Fibroblast of villous mesenchyme (primary cell): ENCODE data around the gene MS4A6E. TPM values are rescaled to one million over a fixed set of nuclear protein-coding genes. Genes with fewer than 3 reads are reported as not detected.
A peak's percentile ranks its signal among the peaks of the same experiment; 100 is the strongest.

Experiments used
- DNase-seq: peaks from one replicate; pipeline ENCODE4 v3.0.0-alpha.2; 2010; ENCODE audit warnings: low read depth
- H3K4me3 ChIP-seq: 2 replicates; pipeline ENCODE4 v1.5.1; 2011; ENCODE audit warnings: low read depth, mild to moderate bottlenecking, low read length
- CTCF ChIP-seq: IDR thresholded peaks from 2 replicates; pipeline ENCODE4 v1.5.1; 2012; ENCODE audit warnings: low read depth, mild to moderate bottlenecking, low read length; ENCODE audit not compliant: insufficient read depth
- total RNA-seq: library from RNA; depleted of rRNA; stranded (reverse); fragments of >200 nt; gene quantifications from 2 replicates; pipeline ENCODE4 v1.2.3, GENCODE V29; 2012

The MS4A6E gene
- total RNA-seq, 1 donor, result not detected

- no peak for DNase-seq
- TF ChIP-seq CTCF, result no peak
- no peak overlapping the region for H3K4me3 ChIP-seq
Measured at GRCh38 chr11:60315871-60316270, 11.2 kb upstream of the MS4A6E start.

GRCh38 chr11:60316317-60316716 lies 10.7 kb upstream of the MS4A6E start:
- no peak for TF ChIP-seq CTCF
- DNase-seq, result no peak
- no peak overlapping the region for H3K4me3 ChIP-seq

- no peak for TF ChIP-seq CTCF
- no peak overlapping the region for H3K4me3 ChIP-seq
- DNase-seq, result no peak
Measured at GRCh38 chr11:60318726-60319125, 8.3 kb upstream of the MS4A6E start.

- H3K4me3 ChIP-seq, result no peak overlapping the region
- no peak for TF ChIP-seq CTCF
- DNase-seq, result no peak
Measured at GRCh38 chr11:60321051-60321450, 6.0 kb upstream of the MS4A6E start.

- TF ChIP-seq CTCF, result no peak
- no peak for DNase-seq
- no peak overlapping the region for H3K4me3 ChIP-seq
Measured at GRCh38 chr11:60328460-60328859, 1.4 kb downstream of the MS4A6E start.

GRCh38 chr11:60332846-60333245 lies 5.8 kb downstream of the MS4A6E start:
- DNase-seq, result peak; percentile 6
- H3K4me3 ChIP-seq, result no peak overlapping the region
- no peak for TF ChIP-seq CTCF

GRCh38 chr11:60334005-60334620 lies 7.1 kb downstream of the MS4A6E start:
- DNase-seq, result peak; percentile 36
- TF ChIP-seq CTCF, result peak; percentile 76
- H3K4me3 ChIP-seq, result no peak overlapping the region
